GM12801 (cell line): ENCODE data around the gene NUP210L.

Experiments used
- TF ChIP-seq, protein P1 (sequence below): IDR thresholded peaks from one replicate; pipeline ENCODE4 v1.5.1; 2011; ENCODE audit warnings: control low read depth; ENCODE audit not compliant: insufficient read length; ENCODE audit errors: extremely low read depth

NUP210L gene

DNA sequence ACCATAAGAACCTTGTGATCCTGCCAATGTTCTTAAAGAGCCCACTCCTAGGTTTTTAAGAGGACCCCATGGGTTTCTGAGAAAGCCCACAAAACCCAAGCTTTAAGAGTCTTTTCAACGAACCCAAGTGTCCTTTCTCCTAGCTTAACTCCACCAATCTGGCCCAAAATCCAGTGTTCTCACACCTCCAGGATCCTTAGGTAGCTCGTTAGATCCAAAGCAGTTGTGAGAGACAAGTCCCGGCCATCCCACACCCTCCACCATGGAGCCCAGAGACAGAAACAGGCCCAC, 210.1 kb downstream of the NUP210L start:
- TF ChIP-seq, protein P1, sequence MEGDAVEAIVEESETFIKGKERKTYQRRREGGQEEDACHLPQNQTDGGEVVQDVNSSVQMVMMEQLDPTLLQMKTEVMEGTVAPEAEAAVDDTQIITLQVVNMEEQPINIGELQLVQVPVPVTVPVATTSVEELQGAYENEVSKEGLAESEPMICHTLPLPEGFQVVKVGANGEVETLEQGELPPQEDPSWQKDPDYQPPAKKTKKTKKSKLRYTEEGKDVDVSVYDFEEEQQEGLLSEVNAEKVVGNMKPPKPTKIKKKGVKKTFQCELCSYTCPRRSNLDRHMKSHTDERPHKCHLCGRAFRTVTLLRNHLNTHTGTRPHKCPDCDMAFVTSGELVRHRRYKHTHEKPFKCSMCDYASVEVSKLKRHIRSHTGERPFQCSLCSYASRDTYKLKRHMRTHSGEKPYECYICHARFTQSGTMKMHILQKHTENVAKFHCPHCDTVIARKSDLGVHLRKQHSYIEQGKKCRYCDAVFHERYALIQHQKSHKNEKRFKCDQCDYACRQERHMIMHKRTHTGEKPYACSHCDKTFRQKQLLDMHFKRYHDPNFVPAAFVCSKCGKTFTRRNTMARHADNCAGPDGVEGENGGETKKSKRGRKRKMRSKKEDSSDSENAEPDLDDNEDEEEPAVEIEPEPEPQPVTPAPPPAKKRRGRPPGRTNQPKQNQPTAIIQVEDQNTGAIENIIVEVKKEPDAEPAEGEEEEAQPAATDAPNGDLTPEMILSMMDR = no peak

DNA sequence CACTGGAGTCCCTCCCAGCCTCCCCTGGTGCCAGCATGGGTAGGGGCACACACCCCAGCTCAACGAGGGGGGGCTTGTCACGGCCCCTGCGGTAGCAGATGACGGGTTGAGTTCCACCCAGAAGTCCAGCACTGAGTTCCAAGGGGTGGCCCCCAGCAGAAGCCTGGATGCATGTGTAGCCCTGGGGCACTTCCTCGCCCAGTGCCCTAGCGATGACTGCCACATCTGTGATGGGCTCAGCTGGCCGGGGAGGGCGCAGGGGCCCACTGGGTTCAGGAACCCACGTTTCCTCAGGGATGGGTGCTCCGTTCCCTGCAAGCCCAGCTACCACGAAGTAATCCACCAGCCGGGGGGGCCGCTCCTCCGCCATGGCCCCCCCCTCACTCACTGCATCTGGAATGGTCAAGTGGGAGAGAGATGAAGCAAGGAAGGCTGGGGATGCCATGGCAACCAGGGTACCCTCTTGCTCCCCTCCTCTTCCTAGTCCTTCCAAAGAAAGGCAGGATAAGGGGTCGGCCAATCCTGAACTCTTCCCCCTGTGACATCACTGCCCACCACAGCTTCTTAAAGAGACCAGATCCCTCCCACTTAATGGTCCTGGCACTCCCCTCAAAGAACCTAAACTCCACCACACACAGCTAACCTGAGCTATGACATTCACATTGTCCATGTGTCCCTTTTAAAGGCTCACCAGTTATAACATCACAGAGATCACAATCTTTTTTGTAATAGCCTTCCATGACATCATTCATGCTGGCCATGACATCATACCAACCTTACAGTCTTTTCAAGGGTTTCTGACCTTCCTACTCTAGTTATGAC, 210.7 kb downstream of the NUP210L start:
- TF ChIP-seq, protein P1 = no peak

DNA sequence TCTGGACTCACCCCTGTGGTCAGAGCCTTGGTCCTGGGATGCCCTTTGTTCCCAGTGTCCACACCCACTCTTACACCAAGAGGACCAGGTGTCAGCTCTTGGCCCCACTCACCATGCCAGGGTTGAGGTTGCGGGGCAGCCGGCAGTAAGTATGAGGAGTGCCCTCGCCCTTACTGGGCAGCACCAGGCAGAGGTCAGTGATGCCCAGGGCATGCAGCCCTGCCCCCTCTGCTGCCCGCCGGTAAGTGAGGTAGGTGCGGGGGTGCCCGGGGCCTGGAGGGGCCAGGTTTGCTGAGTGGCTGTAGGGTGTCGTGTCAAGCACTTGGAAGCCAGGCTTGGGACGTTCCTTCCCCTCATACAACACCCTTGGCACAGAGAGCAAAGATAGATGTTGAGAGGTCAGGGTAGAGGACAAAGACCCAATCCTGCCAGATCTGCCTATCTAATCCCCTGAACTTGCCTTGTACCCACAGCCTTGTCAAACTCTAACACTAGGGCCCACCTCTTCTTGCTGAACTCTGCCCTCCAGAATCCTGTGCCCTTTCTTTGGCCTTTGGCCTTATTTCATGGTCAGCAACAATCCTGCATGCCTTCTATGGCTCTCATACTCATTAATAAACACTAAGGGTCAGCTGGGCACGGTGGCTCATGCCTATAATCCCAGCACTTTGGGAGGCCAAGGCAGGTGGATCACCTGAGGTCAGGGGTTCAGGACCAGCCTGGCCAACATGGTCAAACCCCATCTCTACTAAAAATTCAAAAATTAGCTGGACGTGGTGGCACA, 211.9 kb downstream of the NUP210L start:
- TF ChIP-seq, protein P1 = no peak
